GM10847 (cell line): ENCODE measurements around the gene TTC22.

ENCODE experiments used
- POLR2A ChIP-seq: IDR thresholded peaks from 2 replicates; pipeline ENCODE4 v1.6.1; 2011; ENCODE audit not compliant: insufficient read length; ENCODE audit errors: extremely low read depth

Gene TTC22

GRCh38 chr1:54805466-54805865 lies 4.3 kb upstream of the TTC22 start:
- no peak for TF ChIP-seq POLR2A

GRCh38 chr1:54804471-54805132 lies 3.5 kb upstream of the TTC22 start:
- TF ChIP-seq POLR2A = no peak

GRCh38 chr1:54803761-54804470 lies 2.8 kb upstream of the TTC22 start:
- TF ChIP-seq POLR2A = no peak

- TF ChIP-seq POLR2A = no peak
Observed at GRCh38 chr1:54800041-54800898, 853 bp downstream of the TTC22 start.

- TF ChIP-seq POLR2A = no peak
Observed at GRCh38 chr1:54798769-54799641, 2.1 kb downstream of the TTC22 start.

DNA sequence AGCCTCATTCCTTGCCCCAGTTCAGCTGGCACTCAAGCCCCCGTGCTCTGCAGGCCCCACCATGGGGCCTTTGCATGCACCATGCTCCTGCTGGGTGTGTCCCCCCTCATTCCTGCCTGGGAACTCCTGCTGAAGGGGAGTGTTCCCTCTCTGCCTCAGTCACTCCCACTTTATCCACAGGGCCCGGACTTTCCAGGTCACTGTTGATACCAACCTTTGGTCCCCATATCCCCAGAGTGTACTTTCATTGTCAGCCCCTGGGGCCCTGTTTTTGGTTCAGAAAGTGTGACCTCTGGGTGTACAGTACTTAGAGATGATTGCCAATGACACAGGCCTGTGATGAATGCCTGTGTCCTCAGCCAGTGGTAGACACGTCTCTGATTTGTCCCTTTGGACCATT lies 2.9 kb downstream of the TTC22 start:
- no peak for TF ChIP-seq POLR2A

DNA sequence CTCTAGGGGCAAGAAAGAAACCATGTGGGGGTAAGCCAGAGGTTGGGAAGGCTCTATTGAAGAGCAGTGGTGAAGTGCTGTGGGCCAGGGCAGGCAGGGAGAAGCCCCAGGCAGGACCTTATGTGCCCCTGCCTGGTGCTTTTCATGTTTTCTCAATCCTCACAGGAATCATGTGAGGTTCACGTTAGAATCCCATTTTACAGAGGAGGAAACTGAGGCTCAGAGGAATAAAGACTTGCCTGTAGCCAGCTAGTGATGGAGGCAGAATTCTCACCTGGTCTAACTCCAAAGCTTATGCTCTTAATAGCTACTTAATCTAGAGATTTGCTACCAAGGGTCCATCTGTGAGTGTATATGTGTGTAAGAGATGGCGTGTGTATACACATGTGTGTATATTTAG lies 4.2 kb downstream of the TTC22 start:
- TF ChIP-seq POLR2A = no peak

- TF ChIP-seq POLR2A = no peak
Observed at GRCh38 chr1:54795841-54796468, 5.2 kb downstream of the TTC22 start.

GRCh38 chr1:54795356-54795665 lies 5.8 kb downstream of the TTC22 start:
- TF ChIP-seq POLR2A = no peak

DNA sequence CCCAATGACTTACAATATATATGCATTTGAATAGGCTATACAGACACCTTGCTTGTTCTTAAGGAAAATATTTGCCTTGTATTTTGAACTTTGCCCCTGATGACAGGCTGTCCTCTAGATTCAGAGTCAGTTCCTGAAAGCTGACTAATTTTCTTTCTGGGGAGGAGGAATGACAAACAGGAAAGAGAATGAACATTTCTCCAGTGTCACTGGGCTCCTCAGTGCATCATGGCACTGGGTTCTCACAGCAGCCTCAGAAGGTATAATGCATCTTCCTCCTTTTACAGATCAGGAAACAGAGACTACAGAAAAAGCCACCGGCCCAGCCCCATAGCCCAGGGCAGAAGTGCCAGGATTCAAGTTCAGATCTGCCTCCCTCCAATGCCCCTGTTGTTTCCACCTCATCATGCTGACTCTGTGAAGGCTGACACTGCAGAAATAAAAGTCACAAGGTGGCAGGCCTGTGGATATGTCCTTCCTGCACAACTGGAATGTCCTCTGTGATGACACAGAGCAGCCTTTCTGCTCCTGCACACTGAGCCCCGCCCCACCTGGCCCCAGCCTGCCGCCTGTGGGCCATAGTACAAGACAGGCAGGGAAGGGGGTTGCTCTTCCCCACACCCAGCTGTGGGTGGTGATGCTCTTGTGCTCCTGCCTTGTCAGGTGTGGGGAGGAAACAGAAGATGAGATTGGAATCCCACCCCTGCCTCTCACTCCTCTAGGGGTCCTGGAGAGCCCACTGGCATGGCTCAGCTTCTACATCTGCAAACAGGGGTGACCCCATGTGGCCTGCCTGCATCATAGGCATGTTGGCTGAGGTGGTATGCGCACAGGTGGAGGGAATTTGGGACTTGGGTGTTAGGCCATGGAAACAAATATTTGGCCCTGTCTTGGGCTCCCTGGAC lies 6.4 kb downstream of the TTC22 start:
- no peak for TF ChIP-seq POLR2A

DNA sequence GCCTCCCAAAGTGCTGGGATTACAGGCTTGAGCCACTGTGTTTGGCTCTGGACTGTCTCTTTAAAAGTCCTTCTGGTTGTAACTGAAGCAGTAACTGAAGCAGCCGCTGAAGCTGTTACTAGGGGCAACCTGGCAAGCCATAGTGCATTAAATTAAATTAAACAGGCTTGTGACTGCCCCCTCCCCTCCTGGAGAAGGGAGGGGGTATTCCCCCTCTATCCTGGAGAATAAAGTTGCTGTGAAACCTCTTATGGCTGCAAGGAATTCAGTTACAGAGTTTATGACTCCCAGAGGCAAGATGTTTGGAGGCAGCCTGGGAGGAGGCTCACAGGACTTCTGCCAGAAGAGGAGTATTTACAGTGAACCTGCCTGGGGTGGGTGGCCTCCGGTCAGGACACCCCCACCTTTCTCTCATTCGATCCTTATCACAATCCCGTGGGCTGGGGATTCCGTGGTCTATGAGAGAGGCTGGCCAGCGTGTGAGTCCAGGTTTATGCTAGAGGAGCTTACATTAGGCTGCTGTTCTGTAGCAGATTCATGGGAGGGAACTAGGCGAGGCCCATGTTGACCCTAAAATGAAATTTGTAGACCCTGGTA lies 8.3 kb downstream of the TTC22 start:
- TF ChIP-seq POLR2A = no peak

DNA sequence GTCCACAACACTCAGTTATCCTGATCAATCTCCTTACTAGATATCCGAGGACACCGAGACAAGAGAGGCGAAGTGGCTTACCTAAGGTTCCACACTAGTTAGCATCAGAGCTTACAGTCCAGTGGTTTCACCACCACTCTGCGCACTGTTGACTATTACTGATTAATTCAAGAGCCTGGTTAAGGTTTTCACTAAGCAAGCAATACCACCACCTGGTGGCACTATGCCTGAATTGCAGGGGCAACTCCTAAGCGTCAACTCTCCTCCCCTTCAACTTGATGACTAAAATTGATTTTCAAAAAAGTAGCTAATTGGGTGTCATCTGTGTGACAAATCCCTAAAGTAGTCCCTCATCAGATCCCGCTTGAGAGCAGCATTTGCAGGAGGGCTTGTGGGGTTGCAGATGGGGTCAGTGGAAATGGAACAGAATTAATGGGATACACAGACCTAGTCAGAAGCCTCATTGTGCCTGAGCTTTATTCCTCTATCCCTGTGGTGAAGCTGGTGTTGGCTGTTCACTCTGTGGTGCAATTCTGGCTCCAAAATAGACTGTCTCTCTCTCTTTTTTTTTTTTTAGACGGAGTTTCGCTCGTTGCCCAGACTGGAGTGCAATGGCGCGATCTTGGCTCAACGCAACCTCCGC lies 9.1 kb downstream of the TTC22 start:
- TF ChIP-seq POLR2A = no peak

DNA sequence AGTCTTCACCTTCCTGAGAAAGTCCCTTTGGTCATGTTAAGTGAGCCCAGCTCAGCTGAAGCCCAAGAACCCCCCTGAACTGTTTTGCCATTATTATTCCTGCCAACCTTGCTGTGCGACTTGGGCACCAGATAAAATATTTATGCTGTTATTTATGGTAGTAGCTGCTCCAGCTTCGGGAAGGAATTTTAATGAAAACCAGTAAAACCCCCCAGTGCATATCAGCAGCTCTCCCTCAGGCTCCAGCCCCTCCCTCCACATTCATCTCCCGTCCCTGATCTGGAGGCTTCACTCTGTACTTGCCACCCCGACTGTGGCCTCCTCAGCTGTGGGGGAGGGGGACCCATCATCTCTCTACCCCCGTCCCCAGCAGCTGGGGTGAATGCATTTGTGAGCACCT lies 12.7 kb downstream of the TTC22 start:
- no peak for TF ChIP-seq POLR2A
